Motor neuron (in vitro differentiated cells): ENCODE results near the gene PAK1IP1. TPM values are rescaled to one million over a fixed set of nuclear protein-coding genes. Genes with fewer than 3 reads are reported as not detected.
"Not testable (repeated sequence)": the region's sequence is repeated elsewhere in the genome, so short reads cannot be mapped to it uniquely, and the experiment has no call there.

ENCODE experiments used
- ATAC-seq, 8 experiments: fragments of 200-7000 bp; cut with Tn5 transposase; replicated peaks in 6 of 8; 2 replicates each; pipeline ENCODE4 v1.8.0; 2021; ENCODE audit warnings: mild to moderate bottlenecking in 8 of 8, moderate library complexity in 8 of 8
- H3K27ac ChIP-seq, 2 donors: fragments of 250-450 bp; sonication (Bioruptor Pico); 2 replicates each; pipeline ENCODE4 v1.9.0; 2021; ENCODE audit warnings: antibody characterized with exemption in 2 of 2, mild to moderate bottlenecking in 2 of 2, moderate library complexity in 1 of 2
- H3K4me1 ChIP-seq, 2 donors: fragments of 250-450 bp; sonication (Bioruptor Pico); replicated peaks in 1 of 2; 2 replicates each; pipeline ENCODE4 v1.6.1; 2021; ENCODE audit warnings: antibody characterized with exemption in 2 of 2, mild to moderate bottlenecking in 2 of 2, moderate library complexity in 1 of 2
- H3K4me3 ChIP-seq, 5 donors: fragments of 250-450 bp; sonication (Bioruptor Pico); 2 replicates each; pipeline ENCODE4 v1.9.0; 2021; ENCODE audit warnings: antibody characterized with exemption in 5 of 5, mild to moderate bottlenecking in 5 of 5, moderate library complexity in 4 of 5
- WGBS, 10 experiments: fragments of 450-650 bp; shearing (Covaris generic); methylation state at CpG; one replicate each; pipeline ENCODE4 v1.0.0; 2022; 5-methylcytosine and 5-hydroxymethylcytosine counted together
- in situ Hi-C, 9 experiments: fragments of 400-800 bp; cut with MboI; loops; one replicate each; pipeline ENCODE4 v1.15.0; 2021; ENCODE audit warnings: low sequenced_read_pairs in 9 of 9, low pct_unique_long_range_greater_than_20kb in 2 of 9; ENCODE audit not compliant: unreplicated experiment in 9 of 9
- total RNA-seq, 8 experiments: library from RNA; unstranded; fragments of 300-600 nt; gene quantifications; 2 replicates each; pipeline versions ENCODE4 v1.2.3 to v1.2.4, GENCODE V29; 2022

Gene PAK1IP1
- total RNA-seq, 8 experiments from 2014 or later, result 21.5 to 28.3 (median 25.8) TPM

DNA sequence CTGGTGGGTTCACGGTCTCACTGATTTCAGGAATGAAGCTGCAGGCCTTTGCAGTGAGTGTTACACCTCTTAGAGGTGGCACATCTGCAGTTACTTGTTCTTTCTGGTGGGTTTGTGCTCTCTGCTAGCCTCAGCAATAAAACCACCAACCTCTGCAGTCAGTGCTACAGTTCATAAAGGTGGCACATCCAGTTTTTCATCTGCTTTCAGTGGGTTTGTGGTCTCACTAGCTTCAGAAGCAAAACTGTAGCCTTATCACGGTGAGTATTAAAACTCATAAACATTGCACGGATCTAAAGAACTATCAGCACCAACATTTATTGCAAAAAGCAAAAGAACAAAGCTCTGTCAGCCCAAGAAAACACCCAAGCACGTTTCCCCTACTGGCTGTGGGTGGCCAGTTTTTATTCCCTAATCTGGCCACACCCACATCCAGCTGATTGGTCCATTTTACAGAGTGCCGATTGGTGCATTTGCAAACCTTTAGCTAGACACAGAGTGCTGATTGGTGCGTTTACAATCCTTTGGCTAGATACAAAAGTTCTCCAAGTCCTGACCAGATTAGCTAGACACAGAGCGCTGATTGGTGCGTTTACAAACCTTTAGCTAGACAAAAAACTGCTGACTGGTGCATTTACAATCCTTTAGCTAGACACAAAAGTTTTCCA lies 24.7 kb downstream of the PAK1IP1 start:
- ATAC-seq, result peak in 2 of 8 experiments; percentile 1
- 65 to 100% (median 81%) methylated on average over 1 to 7 of the region's 8 CpGs for WGBS, 10 experiments
- Histone ChIP-seq H3K4me3 (no peak overlapping the region), H3K4me1 (peaks cover 14 to 16% of the 10 kb centered on the region in 2 donors), H3K27ac (no peak overlapping the region)
- in situ Hi-C loops, result no loop called here

DNA sequence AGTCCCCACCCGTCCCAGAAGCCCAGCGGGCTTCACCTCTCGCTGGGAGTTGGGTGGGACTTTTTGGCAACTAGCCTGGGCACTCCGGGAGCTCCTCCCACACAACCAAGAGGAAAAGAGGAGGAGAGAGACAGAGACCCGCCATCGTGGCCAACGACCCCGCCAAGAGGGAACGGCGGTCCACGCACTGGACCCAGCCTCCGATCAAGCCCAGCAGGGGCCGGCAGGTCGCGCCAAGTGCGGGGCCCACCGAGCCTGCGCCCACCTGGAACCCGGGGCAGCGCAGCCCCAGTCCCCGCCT lies 25.1 kb downstream of the PAK1IP1 start:
- 95% methylated on average over 4 of the region's 21 CpGs; no CpG with 5 or more reads in 9 of the 10 experiments for WGBS, 10 experiments
- peaks cover 14 to 16% of the 10 kb centered on the region in 2 donors for H3K4me1 ChIP-seq
- no peak overlapping the region for H3K4me3 ChIP-seq
- in situ Hi-C loops, result no loop called here
- no peak overlapping the region for H3K27ac ChIP-seq
- ATAC-seq, result peak in 2 of 8 experiments; percentile 3 to 10

DNA sequence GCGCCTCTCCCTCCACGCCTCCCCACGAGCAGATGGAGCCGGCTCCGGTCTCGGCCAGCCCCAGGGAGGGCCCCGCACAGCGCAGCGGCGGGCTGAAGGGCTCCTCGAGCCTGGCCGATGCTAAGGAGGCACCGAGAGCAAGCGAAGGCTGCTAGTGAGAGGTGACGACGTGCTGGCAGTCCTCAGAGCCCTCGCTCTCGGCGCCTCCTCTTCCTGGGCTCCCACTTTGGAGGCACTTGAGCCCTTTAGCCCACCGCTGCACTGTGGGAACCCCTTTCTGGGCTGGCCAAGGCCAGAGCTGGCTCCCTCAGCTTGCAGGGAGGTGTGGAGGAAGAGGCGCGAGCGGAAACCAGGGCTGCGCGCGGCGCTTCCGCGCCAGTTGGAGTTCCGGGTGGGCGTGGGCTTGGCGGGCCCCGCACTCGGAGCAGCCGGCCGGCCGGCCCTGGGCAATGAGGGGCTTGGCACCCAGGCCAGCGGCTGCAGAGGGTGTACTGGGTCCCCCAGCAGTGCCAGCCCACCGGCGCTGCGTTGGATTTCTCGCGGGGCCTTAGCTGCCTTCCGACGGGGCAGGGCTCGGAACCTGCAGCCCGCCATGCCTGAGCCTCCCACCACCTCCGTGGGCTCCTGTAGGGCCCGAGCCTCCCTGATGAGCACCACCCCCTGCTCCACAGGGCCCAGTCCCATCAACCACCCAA lies 25.6 kb downstream of the PAK1IP1 start:
- Histone ChIP-seq H3K4me3 (no peak overlapping the region), H3K4me1 (peaks cover 14 to 16% of the 10 kb centered on the region in 2 donors), H3K27ac (no peak overlapping the region)
- WGBS, 10 experiments, result 0 to 100% (median 100%) methylated on average over 2 to 7 of the region's 49 CpGs; no CpG with 5 or more reads in 7 of the 10 experiments
- peak in 2 of 8 experiments; percentile 22 to 25 for ATAC-seq
- in situ Hi-C loops, result no loop called here

DNA sequence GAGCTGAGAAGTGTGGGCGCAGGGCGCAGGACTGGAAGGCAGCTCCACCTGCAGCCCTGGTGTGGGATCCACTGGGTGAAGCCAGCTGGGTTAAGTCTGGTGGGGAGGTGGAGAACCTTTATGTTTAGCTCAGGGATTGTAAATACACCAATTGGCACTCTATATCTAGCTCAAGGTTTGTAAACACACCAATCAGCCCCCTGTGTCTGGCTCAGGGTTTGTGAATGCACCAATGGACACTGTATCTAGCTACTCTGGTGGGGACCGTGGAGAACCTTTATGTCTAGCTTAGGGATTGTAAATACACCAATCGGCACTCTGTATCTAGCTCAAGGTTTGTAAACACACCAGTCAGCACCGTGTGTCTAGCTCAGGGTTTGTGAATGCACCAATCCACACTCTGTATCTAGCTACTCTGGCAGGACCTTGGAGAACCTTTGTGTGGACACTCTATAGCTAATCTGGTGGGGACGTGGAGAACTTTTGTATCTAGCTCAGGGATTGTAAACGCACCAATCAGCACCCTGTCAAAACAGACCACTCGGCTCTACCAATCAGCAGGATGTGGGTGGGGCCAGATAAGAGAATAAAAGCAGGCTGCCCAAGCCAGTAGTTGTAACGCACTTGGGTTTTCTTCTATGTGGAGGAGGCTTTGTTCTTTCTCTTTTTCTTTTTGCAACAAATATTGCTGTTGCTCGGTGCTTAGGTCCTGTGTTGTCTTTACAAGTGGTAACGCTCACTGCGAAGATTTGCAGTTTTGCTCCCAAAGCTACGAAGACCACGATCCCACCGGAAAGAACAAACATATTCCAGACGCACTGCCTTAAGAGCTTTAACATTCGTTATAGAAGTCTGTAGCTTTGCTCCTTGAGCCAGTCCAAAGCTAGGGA lies 26.4 kb downstream of the PAK1IP1 start:
- peaks cover 14 to 16% of the 10 kb centered on the region in 2 donors for H3K4me1 ChIP-seq
- WGBS, 10 experiments, result 60 to 100% (median 94%) methylated on average over 1 to 9 of the region's 17 CpGs; no CpG with 5 or more reads in 1 of the 10 experiments
- peak overlapping the region in 1 of 2 donors; percentile 7 for H3K27ac ChIP-seq
- ATAC-seq, H3K4me3 ChIP-seq, in situ Hi-C loops: not testable (repeated sequence)

DNA sequence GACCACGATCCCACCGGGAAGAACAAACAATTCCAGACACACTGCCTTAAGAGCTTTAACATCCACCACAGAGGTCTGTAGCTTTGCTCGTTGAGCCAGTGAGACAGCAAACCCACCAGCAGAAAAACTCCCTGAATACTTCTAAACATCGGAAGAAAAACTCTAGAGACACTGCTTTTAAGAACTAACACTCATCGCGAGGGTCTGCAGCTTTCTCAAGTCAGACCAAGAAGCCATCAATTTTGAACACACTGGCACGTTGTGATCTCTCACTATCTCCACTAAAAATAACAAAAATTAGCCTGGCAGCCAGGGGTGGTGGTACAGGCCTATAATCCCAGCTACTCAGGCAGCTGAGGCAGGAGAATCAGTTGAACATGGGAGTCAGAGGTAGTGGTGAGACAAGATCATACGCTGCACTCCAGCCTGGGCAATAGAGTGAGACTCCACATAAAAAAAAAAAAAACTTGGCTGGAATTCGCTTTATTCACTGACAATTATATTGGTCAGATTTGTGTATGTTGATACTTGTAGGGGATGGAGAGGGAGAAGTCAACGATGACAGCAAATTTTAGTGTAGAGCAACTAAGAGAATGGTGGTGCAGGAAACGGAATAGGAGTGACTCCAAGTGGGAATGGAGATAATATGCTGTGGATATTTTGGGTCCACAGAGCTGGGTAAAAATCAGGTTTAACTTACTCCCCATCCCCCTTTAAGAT lies 27.2 kb downstream of the PAK1IP1 start:
- Histone ChIP-seq H3K4me1 (peaks cover 14 to 16% of the 10 kb centered on the region in 2 donors), H3K27ac (peak overlapping the region; percentile 82 to 88), H3K4me3 (peak overlapping the region; percentile 55 to 77 (median 63))
- in situ Hi-C loops, result no loop called here
- no peak for ATAC-seq
- WGBS, 10 experiments, result 65 to 100% (median 86%) methylated on average over 2 to 10 of the region's 11 CpGs; no CpG with 5 or more reads in 4 of the 10 experiments

DNA sequence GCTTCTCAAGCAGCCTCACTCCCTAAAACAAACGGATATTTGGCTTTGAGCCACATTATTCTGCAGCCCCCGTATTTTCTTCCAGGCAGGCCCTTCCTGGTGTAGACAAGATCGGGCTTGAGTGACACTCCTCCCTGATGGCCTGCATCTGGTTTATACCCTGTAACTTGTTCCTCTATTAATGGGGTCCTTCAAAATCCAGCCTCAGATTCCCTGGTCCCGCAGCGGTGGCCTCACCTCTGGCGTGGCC lies 27.7 kb downstream of the PAK1IP1 start:
- ATAC-seq, result no peak
- WGBS, 10 experiments, result 0 to 33% (median 5%) methylated on average over 1 to 6 of the region's 6 CpGs; no CpG with 5 or more reads in 3 of the 10 experiments

DNA sequence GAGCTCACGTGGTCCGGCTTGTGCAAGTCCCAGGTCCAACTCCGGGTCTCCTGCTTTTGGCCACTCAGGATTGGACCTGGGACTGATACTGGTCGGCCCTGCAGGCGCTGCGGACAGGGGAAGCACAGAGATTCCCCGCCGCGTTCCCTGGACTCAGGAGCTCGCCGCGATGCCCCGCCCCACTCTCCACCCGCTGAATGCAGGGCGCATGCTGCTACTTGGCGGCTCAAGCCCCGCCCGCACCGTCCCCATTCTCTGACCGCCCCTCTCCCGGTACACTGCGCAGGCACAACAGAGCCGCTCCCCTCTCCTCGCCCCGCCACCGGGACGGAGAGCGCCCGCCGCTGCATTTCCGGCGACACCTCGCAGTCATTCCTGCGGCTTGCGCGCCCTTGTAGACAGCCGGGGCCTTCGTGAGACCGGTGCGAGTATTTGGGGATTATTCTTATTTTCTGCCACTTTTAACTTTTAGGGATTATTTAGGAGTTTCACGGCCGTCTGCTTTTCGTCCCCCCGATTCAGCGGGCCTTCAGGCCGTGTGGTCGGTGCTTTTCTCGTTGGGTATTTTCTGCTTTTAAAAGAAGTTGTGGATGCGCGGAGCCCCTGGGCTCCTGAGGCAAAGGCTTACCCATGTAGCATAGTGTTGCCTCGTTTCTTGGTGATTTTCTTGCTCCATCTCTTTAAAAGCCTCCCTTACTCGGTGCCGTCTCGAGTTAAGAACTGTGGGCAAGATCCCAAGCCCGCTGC lies 28.2 kb downstream of the PAK1IP1 start, which contains the start of gene TMEM14C:
TSS of gene TMEM14C (plus strand) at position 251 of the 747 bp plus-strand sequence. CDS start 1,544 bp downstream, outside the sequence.
- 0 to 3% (median 0%) methylated on average over 1 to 10 of the region's 55 CpGs; no CpG with 5 or more reads in 3 of the 10 experiments for WGBS, 10 experiments
- in situ Hi-C loops, result no loop called here
- Histone ChIP-seq H3K4me1 (peaks cover 14 to 16% of the 10 kb centered on the region in 2 donors), H3K4me3 (peak within 1 kb of the TSS; percentile 55 to 77 (median 63)), H3K27ac (peak within 1 kb of the TSS; percentile 82 to 88)
- ATAC-seq, result peak; percentile 86 to 99 (median 96)

More for the DNA sequence above, 27.7 kb downstream of the PAK1IP1 start:
- H3K4me3 ChIP-seq, result peak overlapping the region; percentile 55 to 77 (median 63)
- H3K27ac ChIP-seq, result peak overlapping the region; percentile 82 to 88
- H3K4me1 ChIP-seq, result peaks cover 14 to 16% of the 10 kb centered on the region in 2 donors
- in situ Hi-C loops, result no loop called here

DNA sequence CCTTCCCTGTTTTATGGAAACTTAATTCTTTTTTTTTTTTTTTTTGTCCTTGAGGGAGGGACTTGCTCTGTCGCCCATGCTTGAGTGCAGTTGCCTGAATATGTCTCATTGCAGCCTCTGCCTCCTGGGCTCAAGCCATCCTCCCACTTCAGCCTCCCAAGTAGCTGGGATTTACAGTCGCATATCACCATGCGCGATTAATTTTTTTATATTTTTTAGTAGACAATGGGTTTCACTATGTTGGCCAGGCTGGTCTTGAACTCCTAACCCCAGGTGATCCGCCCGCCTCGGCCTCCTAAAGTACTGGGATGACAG lies 28.8 kb downstream of the PAK1IP1 start:
- 0 to 55% (median 12%) methylated on average over 1 to 7 of the region's 7 CpGs; no CpG with 5 or more reads in 2 of the 10 experiments for WGBS, 10 experiments
- no peak for ATAC-seq
- Histone ChIP-seq H3K27ac (peak overlapping the region; percentile 67 to 80), H3K4me3 (peak overlapping the region; percentile 55 to 77 (median 63)), H3K4me1 (peaks cover 14 to 16% of the 10 kb centered on the region in 2 donors)
- in situ Hi-C loops, result no loop called here

DNA sequence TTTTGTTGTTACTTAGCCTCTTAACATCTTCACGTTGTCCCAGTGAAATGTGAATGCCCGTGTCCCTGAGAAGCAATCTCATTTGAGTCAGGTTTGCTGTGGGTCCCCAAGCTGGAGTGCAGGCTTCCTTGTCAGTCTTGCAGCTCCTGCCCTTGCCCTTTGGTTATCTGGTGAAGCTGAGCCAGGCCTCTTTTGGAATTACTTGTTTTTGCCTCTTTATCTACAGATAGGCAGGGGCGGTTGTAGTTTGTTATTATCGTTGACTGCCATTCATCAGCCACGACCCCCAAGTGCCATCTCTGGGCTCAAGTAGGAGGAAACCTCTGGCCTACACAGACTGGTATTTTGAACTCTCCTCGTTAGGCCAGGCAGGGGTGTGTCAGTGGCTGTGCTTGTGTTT lies 30.3 kb downstream of the PAK1IP1 start:
- in situ Hi-C loops, result no loop called here
- no peak overlapping the region for H3K4me3 ChIP-seq

DNA sequence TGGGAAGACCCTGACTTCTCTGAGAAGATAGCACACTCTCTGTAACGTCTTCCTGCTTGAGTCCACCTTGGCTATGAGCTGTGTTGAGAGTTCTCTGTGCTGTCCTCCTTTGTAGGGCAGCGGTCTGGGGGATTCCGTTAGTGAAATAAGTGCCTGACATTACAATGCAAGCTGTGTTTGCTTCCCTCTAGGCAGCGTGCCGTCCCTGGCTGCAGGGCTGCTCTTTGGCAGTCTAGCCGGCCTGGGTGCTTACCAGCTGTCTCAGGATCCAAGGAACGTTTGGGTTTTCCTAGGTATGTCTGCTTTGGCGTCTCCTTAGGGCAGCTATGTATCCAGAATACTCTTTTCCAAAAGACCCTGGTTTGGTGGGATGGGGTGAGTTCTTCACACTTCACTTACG lies 30.9 kb downstream of the PAK1IP1 start:
- no peak for ATAC-seq
- WGBS, 10 experiments, result 70 to 100% (median 91%) methylated on average over 1 to 4 of the region's 9 CpGs; no CpG with 5 or more reads in 4 of the 10 experiments
- in situ Hi-C loops, result no loop called here
- Histone ChIP-seq H3K4me1 (peaks cover 14 to 16% of the 10 kb centered on the region in 2 donors), H3K4me3 (no peak overlapping the region), H3K27ac (no peak overlapping the region)

More for the DNA sequence above, 30.3 kb downstream of the PAK1IP1 start:
- no peak overlapping the region for H3K27ac ChIP-seq
- ATAC-seq, result no peak
- H3K4me1 ChIP-seq, result peaks cover 14 to 16% of the 10 kb centered on the region in 2 donors
- 72 to 100% (median 82%) methylated on average over 2 to 5 of the region's 6 CpGs; no CpG with 5 or more reads in 3 of the 10 experiments for WGBS, 10 experiments

DNA sequence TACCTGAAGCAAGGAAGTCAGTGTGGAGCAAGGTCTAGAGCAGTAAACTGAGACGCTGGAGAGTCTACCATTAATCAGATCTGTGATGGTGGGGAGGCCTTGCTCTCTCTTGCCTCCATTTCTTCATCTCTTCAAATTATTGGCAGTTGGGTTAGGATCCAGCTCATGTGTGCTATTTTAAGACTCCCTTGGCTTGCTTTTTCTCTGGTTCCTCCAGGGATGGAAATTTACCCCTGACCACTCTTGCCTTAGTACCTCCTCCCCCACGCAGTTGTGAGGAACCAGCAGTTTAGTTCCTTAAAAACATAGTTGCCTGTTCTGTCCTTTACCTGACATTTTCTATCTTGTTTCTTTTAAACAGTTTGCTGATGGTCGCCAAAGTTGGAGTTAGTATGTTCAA lies 35.5 kb downstream of the PAK1IP1 start:
- Histone ChIP-seq H3K4me3 (no peak overlapping the region), H3K4me1 (no peaks in the 10 kb centered on the region), H3K27ac (no peak overlapping the region)
- no peak for ATAC-seq
- in situ Hi-C loops, result no loop called here
- 62 to 100% (median 94%) methylated on average over 1 to 3 of the region's 3 CpGs; no CpG with 5 or more reads in 2 of the 10 experiments for WGBS, 10 experiments
